Retina (tissue), 1 donor: ENCODE measurements around the gene E2F8.

ENCODE experiments used
- DNase-seq: peaks from one replicate; pipeline ENCODE4 v3.0.0-alpha.2; 2016

Gene E2F8

GRCh38 chr11:19181531-19182261 lies 59.0 kb downstream of the E2F8 start:
- DNase-seq, result no peak

GRCh38 chr11:19176629-19177186 lies 64.0 kb downstream of the E2F8 start:
- DNase-seq, result no peak
